Urothelium cell line (cell line): ENCODE measurements around the gene PDGFC.

Experiments
- DNase-seq: peaks from one replicate; pipeline ENCODE4 v3.0.0; 2011; ENCODE audit warnings: low spot score, mixed read lengths
- FAIRE-seq: peaks from 2 replicates; lab custom pipeline; 2011; peaks lifted over from hg19 to GRCh38; lab: Jason Lieb, UNC

Gene PDGFC, protein sequence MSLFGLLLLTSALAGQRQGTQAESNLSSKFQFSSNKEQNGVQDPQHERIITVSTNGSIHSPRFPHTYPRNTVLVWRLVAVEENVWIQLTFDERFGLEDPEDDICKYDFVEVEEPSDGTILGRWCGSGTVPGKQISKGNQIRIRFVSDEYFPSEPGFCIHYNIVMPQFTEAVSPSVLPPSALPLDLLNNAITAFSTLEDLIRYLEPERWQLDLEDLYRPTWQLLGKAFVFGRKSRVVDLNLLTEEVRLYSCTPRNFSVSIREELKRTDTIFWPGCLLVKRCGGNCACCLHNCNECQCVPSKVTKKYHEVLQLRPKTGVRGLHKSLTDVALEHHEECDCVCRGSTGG

GRCh38 chr4:156971676-156972378, at the start of gene PDGFC:
Gene PDGFC (minus strand): TSS chr4:156971799. CDS start chr4:156970903, 896 bp downstream.
- DNase-seq (no peak), FAIRE-seq (no peak)

- no peak for FAIRE-seq
- no peak for DNase-seq
Measured at GRCh38 chr4:157020882-157021281, 49.3 kb upstream of the PDGFC start.

DNA sequence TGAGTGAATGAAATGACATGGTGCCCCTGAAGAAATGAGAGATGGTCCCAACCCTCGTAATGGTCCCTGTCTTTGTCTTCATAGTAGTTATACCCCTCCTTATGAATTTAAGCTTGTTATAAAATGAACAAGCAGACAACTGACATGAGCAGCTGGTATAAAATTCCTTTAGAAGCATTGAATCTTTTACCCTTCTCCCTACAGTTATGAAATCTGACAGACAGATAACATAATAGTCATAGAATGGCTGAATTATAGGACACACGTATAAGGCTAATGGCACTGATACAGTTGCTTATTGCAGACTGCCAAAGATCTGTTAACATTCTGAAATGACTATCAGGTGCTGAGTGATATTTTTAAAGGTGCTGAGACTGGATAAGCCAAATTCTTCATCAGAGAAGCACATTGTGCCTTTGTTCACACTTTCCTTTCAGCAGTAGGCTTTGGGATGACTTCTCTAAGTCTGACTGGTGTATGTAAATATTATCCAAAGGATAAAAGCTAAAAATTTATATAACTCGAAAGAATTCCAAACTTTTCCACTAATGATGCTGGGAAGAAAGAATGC, 47.4 kb upstream of the PDGFC start:
- FAIRE-seq = no peak

GRCh38 chr4:157014621-157015591, 43.3 kb upstream of the PDGFC start:
- peak; percentile 58 for DNase-seq
- peak; percentile 83 for FAIRE-seq

More for the DNA sequence above, 47.4 kb upstream of the PDGFC start:
- DNase-seq = no peak

DNA sequence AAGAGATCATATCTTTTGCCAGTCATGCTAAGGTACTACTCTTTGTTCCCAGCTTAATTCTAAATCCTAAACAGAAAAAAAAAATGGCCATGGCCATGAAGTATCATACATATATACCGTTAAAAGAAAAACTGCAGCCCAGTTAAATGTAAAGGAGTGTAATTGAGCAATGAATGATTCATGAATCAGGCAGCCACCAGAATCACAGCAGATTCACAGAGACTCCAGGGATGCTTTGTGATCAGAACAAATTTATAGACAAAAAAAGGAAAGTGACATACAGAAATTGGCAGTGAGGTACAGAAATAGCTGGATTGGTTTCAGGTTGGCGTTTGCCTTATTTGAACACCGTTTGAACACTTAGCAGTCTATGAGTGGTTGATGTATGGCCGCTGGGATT, 42.1 kb upstream of the PDGFC start:
- FAIRE-seq (no peak), DNase-seq (no peak)

- FAIRE-seq (peak; percentile 83), DNase-seq (peak; percentile 10)
Measured at GRCh38 chr4:157012781-157013180, 41.2 kb upstream of the PDGFC start.

- DNase-seq (no peak), FAIRE-seq (no peak)
Measured at GRCh38 chr4:157012296-157012695, 40.7 kb upstream of the PDGFC start.

DNA sequence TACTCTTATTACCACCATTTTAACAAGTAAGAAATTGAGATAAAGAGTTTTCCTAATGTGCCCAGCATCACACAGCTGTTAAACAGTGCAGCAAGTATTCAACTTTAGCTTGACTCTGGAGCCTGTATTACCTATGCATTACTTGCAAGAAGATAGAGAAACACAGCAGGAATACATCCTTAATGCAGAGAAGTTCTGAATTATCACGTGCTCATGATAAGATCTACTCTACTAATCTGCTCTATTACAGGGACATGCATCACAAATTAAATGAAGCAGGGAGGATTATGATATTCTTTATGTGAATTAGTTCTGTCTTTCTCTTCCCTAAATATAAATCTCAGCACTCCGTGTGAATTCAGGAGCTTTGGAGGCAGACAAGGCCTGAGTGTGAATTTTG, 39.0 kb upstream of the PDGFC start:
- FAIRE-seq (no peak), DNase-seq (no peak)

DNA sequence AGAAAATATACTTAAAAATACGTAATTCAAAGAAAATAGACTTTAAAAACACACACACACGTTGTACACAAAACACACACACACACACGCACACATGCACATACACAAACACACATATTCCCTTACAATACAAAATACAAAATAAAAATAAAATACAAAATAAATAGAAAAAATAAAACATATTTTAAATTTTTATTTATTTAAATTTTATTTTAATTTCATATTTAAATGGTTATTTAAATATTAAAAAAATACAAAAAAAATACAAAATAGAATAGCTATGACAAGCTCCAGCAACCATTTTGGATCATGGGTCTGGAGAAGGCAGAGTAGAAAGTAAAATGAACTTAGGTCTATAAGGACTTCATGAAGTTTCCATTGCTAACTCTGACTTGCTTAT, 34.2 kb upstream of the PDGFC start:
- no peak for FAIRE-seq
- no peak for DNase-seq

DNA sequence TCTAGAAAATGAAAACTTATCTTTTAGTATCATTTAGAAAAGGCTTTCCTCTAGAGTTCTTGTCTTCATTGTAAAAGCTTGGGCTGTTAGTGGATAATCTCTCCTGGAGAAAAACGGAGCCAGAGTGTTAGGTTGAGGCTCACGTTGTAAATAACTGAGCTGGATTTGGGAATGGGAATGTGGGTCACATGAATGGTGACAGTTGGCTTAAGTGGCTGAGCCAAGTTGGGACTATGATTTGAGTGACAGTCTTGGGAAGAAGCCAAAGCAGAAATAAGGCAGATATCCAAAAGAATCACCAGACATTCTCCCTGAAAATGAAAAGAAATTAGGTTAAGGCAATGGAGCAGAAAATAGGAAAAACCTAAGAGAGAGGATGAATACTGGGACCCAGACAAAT, 33.6 kb upstream of the PDGFC start:
- no peak for FAIRE-seq
- DNase-seq = no peak

DNA sequence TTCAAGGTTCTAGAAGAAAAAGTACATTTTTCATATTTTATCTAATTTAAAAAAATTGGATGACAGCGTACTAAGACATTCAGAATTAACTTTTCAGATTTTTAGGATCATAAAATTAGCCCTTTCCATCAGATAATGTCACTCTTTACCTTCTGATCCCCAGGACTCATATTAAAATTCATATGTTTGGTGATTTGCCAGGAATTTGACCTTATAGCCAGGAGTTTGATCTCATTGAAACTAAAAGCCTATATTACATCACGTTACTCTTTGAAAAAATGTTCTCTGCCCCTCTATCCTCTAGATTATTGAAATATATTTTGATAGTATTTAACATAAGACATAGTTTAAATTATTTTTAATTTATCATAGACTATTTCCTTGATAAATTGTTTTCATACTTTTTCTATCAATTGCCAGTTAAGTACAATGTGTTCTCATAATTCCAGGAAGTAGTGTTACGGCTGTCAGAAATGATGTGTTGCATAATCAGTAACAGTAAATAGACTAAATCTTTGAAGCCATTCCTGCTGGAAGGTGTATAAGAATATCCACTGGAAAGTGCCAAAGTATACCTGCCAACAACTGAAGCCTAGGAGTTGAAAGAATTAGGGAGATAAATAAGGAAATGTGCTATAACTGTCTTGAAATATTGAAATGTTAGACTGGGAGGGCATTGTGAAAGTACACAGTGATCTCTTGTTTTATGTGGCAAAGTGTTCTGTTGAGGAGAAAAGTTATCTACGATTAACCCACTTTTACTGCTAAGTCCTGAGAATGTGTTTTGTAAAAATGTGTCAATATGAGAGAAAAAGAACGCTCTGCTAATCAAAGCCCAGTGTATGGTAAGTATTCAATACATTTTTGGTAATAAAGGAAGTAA, 32.9 kb upstream of the PDGFC start:
- FAIRE-seq (no peak), DNase-seq (no peak)

- FAIRE-seq (no peak), DNase-seq (peak; percentile 78)
Measured at GRCh38 chr4:156999175-156999517, 27.5 kb upstream of the PDGFC start.

DNA sequence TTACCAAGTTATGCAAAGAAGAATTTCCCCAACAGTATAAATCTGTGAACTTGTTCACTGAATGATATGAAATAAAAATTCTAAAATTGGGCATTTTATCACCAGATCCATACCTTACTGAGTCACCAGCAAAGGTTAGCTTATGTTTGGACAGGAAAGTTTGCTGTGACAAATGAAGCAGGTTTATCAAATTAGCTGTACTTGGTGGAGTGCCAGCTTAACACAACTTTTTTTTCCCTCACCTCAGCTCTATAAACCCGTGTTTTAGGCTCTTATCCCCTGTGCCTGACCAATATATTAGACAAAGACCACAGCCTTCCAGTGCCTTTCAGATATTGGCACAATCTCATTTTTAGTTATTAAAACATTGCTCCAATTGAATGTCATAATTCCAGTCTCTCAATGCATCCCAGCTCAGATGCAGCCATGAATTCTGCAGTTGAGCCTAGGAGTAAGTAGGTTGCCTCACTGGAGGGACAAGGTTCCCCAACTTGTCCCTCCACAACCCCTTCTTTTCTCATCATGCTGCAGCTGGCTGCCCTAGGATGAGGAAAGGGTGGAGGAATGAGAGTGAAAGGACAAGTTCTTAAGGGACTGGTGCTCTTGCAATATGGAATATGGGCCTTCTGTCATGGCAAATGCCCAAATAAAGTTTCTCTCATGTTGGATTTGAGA, 27.0 kb upstream of the PDGFC start:
- FAIRE-seq = no peak

DNA sequence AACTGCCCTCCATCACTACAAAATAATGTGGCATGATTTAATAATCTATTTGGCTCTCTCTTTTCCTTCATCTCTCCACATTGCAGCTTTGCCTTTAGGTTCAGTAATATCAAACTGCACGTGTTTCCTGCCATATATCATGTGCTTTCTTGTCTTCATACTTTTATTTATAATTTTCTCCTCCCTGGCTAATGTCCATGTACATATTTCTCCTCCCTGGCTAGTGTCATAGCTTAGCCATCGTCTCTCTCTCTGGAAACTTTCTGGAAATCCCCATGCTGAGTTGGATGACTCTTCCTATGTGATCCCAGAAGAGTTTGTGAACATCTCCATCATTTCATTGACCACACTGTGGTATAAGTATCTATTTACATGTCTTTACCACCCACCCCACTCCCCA, 21.3 kb upstream of the PDGFC start:
- DNase-seq = no peak
- no peak for FAIRE-seq

More for the DNA sequence above, 27.0 kb upstream of the PDGFC start:
- no peak for DNase-seq

DNA sequence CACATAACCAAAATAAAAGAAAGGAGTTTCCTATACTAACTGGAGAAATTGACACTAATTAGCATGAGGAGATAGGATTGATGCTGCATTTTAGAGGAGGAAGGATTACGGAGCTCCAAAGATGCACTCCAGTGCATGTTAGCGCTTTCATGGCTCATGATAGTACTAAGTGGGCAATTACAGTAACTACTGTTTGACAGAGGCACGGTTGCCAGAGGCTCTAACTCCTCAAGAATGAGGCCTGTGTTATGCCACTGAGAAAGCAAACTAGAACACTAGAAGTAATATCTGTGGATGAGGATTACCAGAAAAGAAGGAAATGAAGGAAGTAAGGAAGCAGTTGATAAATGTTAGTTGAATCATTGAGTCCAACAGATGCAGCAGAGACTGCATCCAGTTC, 19.6 kb upstream of the PDGFC start:
- FAIRE-seq = no peak
- DNase-seq = no peak

- FAIRE-seq (no peak), DNase-seq (no peak)
Measured at GRCh38 chr4:156983366-156983765, 11.8 kb upstream of the PDGFC start.

- FAIRE-seq (no peak), DNase-seq (no peak)
Measured at GRCh38 chr4:156981262-156981769, 9.7 kb upstream of the PDGFC start.

DNA sequence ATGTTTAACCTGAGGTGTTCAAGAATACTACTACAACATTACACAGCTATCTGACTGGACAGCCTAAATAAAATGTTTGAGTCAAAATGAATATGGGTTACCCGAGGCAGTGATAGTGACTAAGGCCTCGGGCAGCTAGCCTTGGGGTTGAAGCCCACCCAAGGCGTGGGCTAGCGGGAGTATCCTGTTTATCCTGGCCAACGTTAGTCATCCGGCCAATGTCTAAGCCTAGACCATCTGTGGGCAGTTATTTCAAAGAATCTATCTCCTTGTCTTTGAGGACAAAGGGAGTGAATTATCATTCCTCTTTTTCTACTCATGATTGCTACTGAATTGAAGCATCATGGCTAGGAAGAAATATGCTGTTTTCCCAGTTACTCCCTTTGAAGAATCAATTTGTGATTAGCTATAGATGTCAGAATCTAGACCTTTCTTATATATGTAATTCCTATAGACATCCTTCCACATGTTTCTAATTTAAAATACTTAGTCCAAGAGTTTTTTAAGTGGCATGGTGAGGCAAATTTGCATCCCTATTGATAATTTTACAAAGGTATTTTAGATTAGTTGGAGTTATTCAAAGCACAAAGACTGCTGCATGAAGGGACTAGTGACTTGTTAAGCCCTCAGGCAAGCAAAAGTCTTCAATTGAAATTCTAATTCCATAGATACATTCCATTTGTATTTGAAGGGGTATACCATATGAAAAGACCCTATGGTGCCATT, 6.0 kb upstream of the PDGFC start:
- FAIRE-seq (peak; percentile 58), DNase-seq (peak; percentile 61)

- no peak for FAIRE-seq
- DNase-seq = peak; percentile 20
Measured at GRCh38 chr4:156976147-156976546, 4.5 kb upstream of the PDGFC start.
